ENCODE measurements around the gene LLPH.

LLPH gene

DNA sequence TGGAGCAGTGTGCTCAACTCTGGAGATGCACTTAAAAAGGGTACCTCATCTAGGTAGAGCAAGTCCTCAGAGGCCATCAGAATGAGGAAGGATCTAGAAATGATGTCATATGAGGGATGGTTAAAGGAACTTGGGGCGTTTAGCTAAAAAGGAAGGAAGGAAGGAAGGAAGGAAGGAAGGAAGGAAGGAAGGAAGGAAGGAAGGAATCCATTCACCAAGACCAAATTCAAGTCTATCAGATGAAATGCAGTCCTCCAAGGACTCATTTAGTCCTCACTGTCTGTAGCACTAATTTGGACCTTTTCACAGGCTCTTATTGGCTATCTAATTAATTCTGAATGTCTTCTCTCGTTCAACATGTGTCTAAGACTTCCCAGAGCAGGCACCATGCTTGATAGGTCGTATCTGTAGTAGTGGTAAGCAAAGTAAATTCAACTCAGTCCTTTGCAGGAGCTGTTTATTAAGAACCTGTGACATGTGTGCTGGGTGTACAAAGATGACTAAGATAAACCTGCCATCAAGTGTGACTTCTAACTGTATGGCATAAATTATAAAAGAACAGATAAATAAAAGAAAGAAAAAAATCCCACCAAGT is 63.5 kb downstream of the LLPH start:
- no peak overlapping the region for H3K27ac ChIP-seq
- no peak for TF ChIP-seq ZFX (IDR thresholded peaks at IDR 0.05; ENCODE audit: borderline replicate concordance)
- TF ChIP-seq, protein P1, sequence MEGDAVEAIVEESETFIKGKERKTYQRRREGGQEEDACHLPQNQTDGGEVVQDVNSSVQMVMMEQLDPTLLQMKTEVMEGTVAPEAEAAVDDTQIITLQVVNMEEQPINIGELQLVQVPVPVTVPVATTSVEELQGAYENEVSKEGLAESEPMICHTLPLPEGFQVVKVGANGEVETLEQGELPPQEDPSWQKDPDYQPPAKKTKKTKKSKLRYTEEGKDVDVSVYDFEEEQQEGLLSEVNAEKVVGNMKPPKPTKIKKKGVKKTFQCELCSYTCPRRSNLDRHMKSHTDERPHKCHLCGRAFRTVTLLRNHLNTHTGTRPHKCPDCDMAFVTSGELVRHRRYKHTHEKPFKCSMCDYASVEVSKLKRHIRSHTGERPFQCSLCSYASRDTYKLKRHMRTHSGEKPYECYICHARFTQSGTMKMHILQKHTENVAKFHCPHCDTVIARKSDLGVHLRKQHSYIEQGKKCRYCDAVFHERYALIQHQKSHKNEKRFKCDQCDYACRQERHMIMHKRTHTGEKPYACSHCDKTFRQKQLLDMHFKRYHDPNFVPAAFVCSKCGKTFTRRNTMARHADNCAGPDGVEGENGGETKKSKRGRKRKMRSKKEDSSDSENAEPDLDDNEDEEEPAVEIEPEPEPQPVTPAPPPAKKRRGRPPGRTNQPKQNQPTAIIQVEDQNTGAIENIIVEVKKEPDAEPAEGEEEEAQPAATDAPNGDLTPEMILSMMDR (IDR thresholded peaks at IDR 0.05), result no peak

Measured in 22Rv1 (cell line).